SK-N-MC (cell line): ENCODE data around the gene ABCB7.
"Not testable (repeated sequence)": the region's sequence is repeated elsewhere in the genome, so short reads cannot be mapped to it uniquely, and the experiment has no call there.

Experiments
- DNase-seq: peaks from one replicate; pipeline ENCODE4 v3.0.0-alpha.2; 2011; ENCODE audit warnings: low read depth, low spot score
- H3K27ac ChIP-seq: fragments of 200-600 bp; sonication (generic); 2 replicates; pipeline ENCODE4 v1.5.1; 2016; ENCODE audit warnings: mixed run types
- H3K36me3 ChIP-seq: fragments of 200-600 bp; sonication (generic); 2 replicates; pipeline ENCODE4 v1.6.1; 2017; ENCODE audit warnings: antibody characterized with exemption, low read length, mixed read lengths; ENCODE audit not compliant: insufficient read depth
- H3K4me3 ChIP-seq: fragments of 200-600 bp; sonication (generic); 2 replicates; pipeline ENCODE4 v1.5.1; 2016
- H3K9ac ChIP-seq: fragments of 200-600 bp; sonication (generic); 2 replicates; pipeline ENCODE4 v1.8.0; 2017; ENCODE audit warnings: mixed run types, mixed read lengths; ENCODE audit not compliant: insufficient read length
- H3K9me3 ChIP-seq: fragments of 200-600 bp; sonication (generic); 2 replicates; pipeline ENCODE4 v1.6.1; 2017; ENCODE audit warnings: low read depth, mild to moderate bottlenecking, antibody characterized with exemption, low read length, moderate library complexity, mixed read lengths
- EZH2 ChIP-seq: fragments of 200-600 bp; sonication (generic); IDR thresholded peaks from one replicate; pipeline ENCODE4 v1.6.1; 2017; ENCODE audit warnings: antibody characterized with exemption
- FOXP2 ChIP-seq: optimal IDR thresholded peaks from 2 replicates; pipeline ENCODE3; 2011; ENCODE audit warnings: mild to moderate bottlenecking, moderate library complexity; ENCODE audit not compliant: insufficient read depth; ENCODE audit errors: extremely low read length, control extremely low read depth
- POLR2AphosphoS5 ChIP-seq: IDR thresholded peaks from 2 replicates; pipeline ENCODE4 v1.6.1; 2012; ENCODE audit warnings: mild to moderate bottlenecking, low read depth, low read length, borderline replicate concordance

The ABCB7 gene

DNA sequence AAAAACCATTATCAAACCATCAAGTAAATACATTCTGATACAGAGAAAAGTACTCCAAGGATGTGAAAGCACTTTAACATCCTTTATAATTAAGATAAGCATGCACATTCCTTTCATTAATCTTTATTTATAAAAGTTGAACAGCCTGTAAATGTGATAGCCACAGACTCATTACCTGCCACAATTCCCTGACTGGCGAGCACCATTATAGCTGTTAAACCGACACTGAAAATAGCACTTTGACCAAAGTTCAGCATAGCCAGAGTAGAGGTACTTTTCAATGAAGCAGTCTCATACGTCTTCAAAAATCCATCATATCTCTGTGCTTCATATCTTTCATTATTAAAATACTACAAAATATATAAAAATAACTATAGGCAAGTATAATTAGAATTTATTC is 84.7 kb downstream of the ABCB7 start:
- Histone ChIP-seq H3K4me3 (no peak overlapping the region), H3K9ac (no peak overlapping the region), H3K9me3 (no peaks in the 10 kb centered on the region), H3K36me3 (0 out of 2 replicates have a peak, but pooled peaks cover 4% of the 10 kb centered on the region), H3K27ac (no peak overlapping the region)
- no peak for DNase-seq
- TF ChIP-seq EZH2 (no peak), FOXP2 (no peak), POLR2AphosphoS5 (no peak)

- DNase-seq, result no peak
- Histone ChIP-seq H3K9ac (no peak overlapping the region), H3K36me3 (0 out of 2 replicates have a peak, but pooled peaks cover 4% of the 10 kb centered on the region), H3K27ac (no peak overlapping the region), H3K4me3 (no peak overlapping the region), H3K9me3 (no peaks in the 10 kb centered on the region)
- no peak for TF ChIP-seq FOXP2
- no peak for TF ChIP-seq POLR2AphosphoS5
- no peak for TF ChIP-seq EZH2
These were observed 88.2 kb downstream of the ABCB7 start for GRCh38 chrX:75067931-75068330.

DNA sequence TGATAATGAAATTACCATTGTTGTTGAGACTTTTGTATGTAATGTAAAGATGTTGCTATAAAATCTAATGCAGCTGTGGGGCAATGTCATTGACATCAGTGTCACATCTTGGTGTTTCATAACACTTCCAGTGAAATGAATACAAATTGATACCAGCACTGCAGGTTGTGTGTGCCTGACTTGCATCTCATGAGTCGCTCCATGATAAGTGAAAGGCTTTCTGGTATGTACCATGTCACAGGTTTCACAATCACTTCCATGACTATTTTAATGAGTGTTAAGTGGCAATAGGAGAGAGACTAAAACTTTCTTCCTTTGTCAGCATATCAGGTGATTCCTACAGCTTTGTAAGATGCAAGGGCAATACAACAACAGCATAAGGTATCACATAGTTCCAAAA is 94.4 kb downstream of the ABCB7 start:
- H3K36me3 ChIP-seq, result no peaks in the 10 kb centered on the region; the same call in none of the 2 replicates
- no peaks in the 10 kb centered on the region for H3K9me3 ChIP-seq
- H3K4me3 ChIP-seq, result no peak overlapping the region
- no peak overlapping the region for H3K9ac ChIP-seq
- DNase-seq, result no peak
- no peak overlapping the region for H3K27ac ChIP-seq
- no peak for TF ChIP-seq FOXP2

GRCh38 chrX:75051047-75051446 is 105.0 kb downstream of the ABCB7 start:
- Histone ChIP-seq H3K4me3 (no peak overlapping the region), H3K36me3 (0 out of 2 replicates have a peak, but pooled peaks cover 6% of the 10 kb centered on the region), H3K9ac (no peak overlapping the region), H3K27ac (no peak overlapping the region), H3K9me3 (no peaks in the 10 kb centered on the region)
- DNase-seq, result no peak
- TF ChIP-seq POLR2AphosphoS5 (no peak), FOXP2 (no peak), EZH2 (no peak)

DNA sequence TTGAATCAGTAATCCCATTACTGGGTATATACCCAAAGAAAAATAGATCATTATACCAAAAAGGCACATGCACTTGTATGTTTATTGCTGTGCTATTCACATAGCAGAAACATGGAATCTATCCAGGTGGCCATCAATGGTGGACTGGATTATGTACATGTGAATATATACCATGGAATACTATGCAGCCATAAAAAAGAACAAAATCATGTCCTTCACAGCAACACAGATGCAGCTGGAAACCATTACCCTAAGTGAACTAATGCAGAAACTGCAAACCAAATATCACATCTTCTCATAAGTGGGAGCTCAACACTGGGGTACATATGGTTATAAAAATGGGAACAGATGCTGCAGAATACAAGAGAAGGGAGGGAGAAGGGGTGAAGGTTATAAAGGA is 110.7 kb downstream of the ABCB7 start:
- Histone ChIP-seq H3K27ac (no peak overlapping the region), H3K9me3 (no peaks in the 10 kb centered on the region), H3K9ac (no peak overlapping the region), H3K36me3 (0 out of 2 replicates have a peak, but pooled peaks cover 3% of the 10 kb centered on the region), H3K4me3 (no peak overlapping the region)
- no peak for DNase-seq
- no peak for TF ChIP-seq POLR2AphosphoS5
- no peak for TF ChIP-seq EZH2
- no peak for TF ChIP-seq FOXP2

- DNase-seq, H3K9ac ChIP-seq, H3K4me3 ChIP-seq, H3K9me3 ChIP-seq, H3K27ac ChIP-seq, H3K36me3 ChIP-seq: not testable (repeated sequence)
These were observed 111.9 kb downstream of the ABCB7 start for GRCh38 chrX:75044142-75044541.

DNA sequence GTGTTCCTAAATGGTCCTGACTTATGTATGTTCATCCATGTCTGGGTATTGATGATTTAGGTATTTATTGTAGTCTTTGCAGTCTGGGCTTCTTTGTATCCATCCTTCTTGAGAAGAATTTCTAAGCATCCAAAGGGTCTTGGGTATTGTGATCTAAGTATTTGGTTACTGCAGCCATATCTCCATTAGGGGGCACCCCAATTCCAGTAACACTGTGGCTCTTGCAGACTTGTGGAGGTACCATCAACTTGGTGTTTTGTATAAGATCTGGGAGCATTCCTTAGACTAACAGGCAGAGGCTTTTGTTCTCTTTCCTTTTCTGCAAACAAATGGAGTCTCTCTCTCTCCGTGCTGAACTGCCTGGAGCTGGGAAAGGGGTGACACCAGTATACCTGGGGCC is 117.2 kb downstream of the ABCB7 start:
- H3K36me3 ChIP-seq, result no peaks in the 10 kb centered on the region
- no peak overlapping the region for H3K27ac ChIP-seq
- DNase-seq, result no peak
- no peak overlapping the region for H3K9ac ChIP-seq
- H3K9me3 ChIP-seq, result no peaks in the 10 kb centered on the region
- TF ChIP-seq FOXP2 (no peak), EZH2 (no peak), POLR2AphosphoS5 (no peak)
- no peak overlapping the region for H3K4me3 ChIP-seq
